BLaER1 treated with 17β-estradiol and CSF1 and Interleukin-3, amounts not matched to agents 10 nM and 100 nM (cell line): ENCODE measurements around the gene PIP4P1.
A peak's percentile ranks its signal among the peaks of the same experiment; 100 is the strongest.

ENCODE experiments used
- H3K27ac ChIP-seq, 11 experiments: shearing (Covaris generic); formaldehyde crosslinking; 2 replicates each; pipeline ENCODE4 v1.8.1; 2022
- H3K27me3 ChIP-seq, 11 experiments: shearing (Covaris generic); formaldehyde crosslinking; 2 replicates each; pipeline ENCODE4 v1.8.1; 2022
- H3K36me3 ChIP-seq, 11 experiments: shearing (Covaris generic); formaldehyde crosslinking; 2 replicates each; pipeline ENCODE4 v1.8.1; 2022
- H3K4me1 ChIP-seq, 10 experiments: shearing (Covaris generic); formaldehyde crosslinking; 2 replicates each; pipeline ENCODE4 v1.8.1; 2022
- H3K4me2 ChIP-seq, 11 experiments: shearing (Covaris generic); formaldehyde crosslinking; 2 replicates each; pipeline ENCODE4 v1.8.1; 2022
- H3K4me3 ChIP-seq, 10 experiments: shearing (Covaris generic); formaldehyde crosslinking; 2 replicates each; pipeline ENCODE4 v1.8.1; 2022
- H3K9ac ChIP-seq, 11 experiments: shearing (Covaris generic); formaldehyde crosslinking; 2 replicates each; pipeline ENCODE4 v1.8.1; 2022
- H3K9me3 ChIP-seq, 11 experiments: shearing (Covaris generic); formaldehyde crosslinking; replicated peaks in 1 of 11; 2 replicates each; pipeline ENCODE4 v1.8.1; 2022
- H4K20me1 ChIP-seq, 11 experiments: shearing (Covaris generic); formaldehyde crosslinking; 2 replicates each; pipeline ENCODE4 v1.8.1; 2022
- Cebpa-rat ChIP-seq, 11 experiments: shearing (Covaris generic); IDR thresholded peaks; 2 replicates each; pipeline ENCODE4 v1.8.1; 2022

Gene PIP4P1

GRCh38 chr14:20427231-20428009 lies 33.8 kb downstream of the PIP4P1 start:
- H3K4me2 ChIP-seq = peak overlapping the region; percentile 85 to 99 (median 96)
- H3K36me3 ChIP-seq = peaks cover 0 to 19% (median 0%) of the 10 kb centered on the region in 11 experiments; a peak in 8 of 22 replicates
- H3K27ac ChIP-seq = peak overlapping the region; percentile 57 to 100 (median 97); a peak in 21 of 22 replicates
- H3K9me3 ChIP-seq = no peaks in the 10 kb centered on the region
- peaks cover 69 to 89% (median 79%) of the 10 kb centered on the region in 10 experiments for H3K4me1 ChIP-seq
- H3K27me3 ChIP-seq = no peaks in the 10 kb centered on the region
- H3K4me3 ChIP-seq = peak overlapping the region; percentile 28 to 69 (median 57); a peak in 19 of 20 replicates
- no peaks in the 10 kb centered on the region for H4K20me1 ChIP-seq
- no peak for TF ChIP-seq Cebpa-rat (IDR thresholded peaks at IDR 0.05)
- H3K9ac ChIP-seq = peak overlapping the region; percentile 73 to 95 (median 88)

GRCh38 chr14:20424851-20425250 lies 36.4 kb downstream of the PIP4P1 start:
- Histone ChIP-seq H3K9me3 (no peaks in the 10 kb centered on the region), H3K4me1 (peaks cover 49 to 68% (median 59%) of the 10 kb centered on the region in 10 experiments), H4K20me1 (no peaks in the 10 kb centered on the region), H3K27me3 (no peaks in the 10 kb centered on the region), H3K27ac (peak overlapping the region in 7 of 11 experiments; percentile 12 to 62 (median 55); a peak in 11 of 22 replicates), H3K4me2 (peak overlapping the region; percentile 32 to 59 (median 44); a peak in 21 of 22 replicates), H3K9ac (no peak overlapping the region), H3K36me3 (peaks cover 0 to 16% (median 0%) of the 10 kb centered on the region in 11 experiments; a peak in 7 of 22 replicates), H3K4me3 (no peak overlapping the region)
- TF ChIP-seq Cebpa-rat (IDR thresholded peaks at IDR 0.05) = no peak

- Histone ChIP-seq H3K9me3 (no peaks in the 10 kb centered on the region), H3K36me3 (peaks cover 0 to 16% (median 0%) of the 10 kb centered on the region in 11 experiments; a peak in 7 of 22 replicates), H4K20me1 (no peaks in the 10 kb centered on the region), H3K4me1 (peaks cover 43 to 68% (median 59%) of the 10 kb centered on the region in 10 experiments), H3K27me3 (no peaks in the 10 kb centered on the region), H3K9ac (no peak overlapping the region), H3K4me3 (no peak overlapping the region), H3K4me2 (peak overlapping the region in 6 of 11 experiments; percentile 5 to 45 (median 32); a peak in 7 of 22 replicates), H3K27ac (peak overlapping the region in 3 of 11 experiments; percentile 6 to 37 (median 14); a peak in 3 of 22 replicates)
- TF ChIP-seq Cebpa-rat (IDR thresholded peaks at IDR 0.05) = no peak
These were observed 38.3 kb downstream of the PIP4P1 start for GRCh38 chr14:20422886-20423285.

GRCh38 chr14:20421267-20421666 lies 40.0 kb downstream of the PIP4P1 start:
- no peaks in the 10 kb centered on the region for H3K27me3 ChIP-seq
- H3K9ac ChIP-seq = no peak overlapping the region
- H3K4me3 ChIP-seq = no peak overlapping the region
- H3K4me1 ChIP-seq = peaks cover 46 to 75% (median 68%) of the 10 kb centered on the region in 10 experiments
- TF ChIP-seq Cebpa-rat (IDR thresholded peaks at IDR 0.05) = no peak
- H3K27ac ChIP-seq = no peak overlapping the region
- no peaks in the 10 kb centered on the region for H3K9me3 ChIP-seq
- no peak overlapping the region; a peak in 1 of 22 replicates for H3K4me2 ChIP-seq
- peaks cover 0 to 16% (median 0%) of the 10 kb centered on the region in 11 experiments; a peak in 7 of 22 replicates for H3K36me3 ChIP-seq
- H4K20me1 ChIP-seq = no peaks in the 10 kb centered on the region

GRCh38 chr14:20419419-20419818 lies 41.8 kb downstream of the PIP4P1 start:
- H3K4me1 ChIP-seq = peaks cover 46 to 76% (median 69%) of the 10 kb centered on the region in 10 experiments
- H3K36me3 ChIP-seq = peaks cover 0 to 6% (median 0%) of the 10 kb centered on the region in 11 experiments; a peak in 4 of 22 replicates
- H3K9ac ChIP-seq = no peak overlapping the region
- H3K27me3 ChIP-seq = no peaks in the 10 kb centered on the region
- TF ChIP-seq Cebpa-rat (IDR thresholded peaks at IDR 0.05) = no peak
- peak overlapping the region; percentile 32 to 95 (median 86) for H3K4me2 ChIP-seq
- H3K4me3 ChIP-seq = no peak overlapping the region
- H3K9me3 ChIP-seq = no peaks in the 10 kb centered on the region
- H3K27ac ChIP-seq = peak overlapping the region in 6 of 11 experiments; percentile 15 to 54 (median 28); a peak in 10 of 22 replicates
- no peaks in the 10 kb centered on the region for H4K20me1 ChIP-seq

GRCh38 chr14:20418501-20418909 lies 42.7 kb downstream of the PIP4P1 start:
- 0 out of 22 replicates have a peak, but pooled peaks cover 0 to 4% (median 0%) of the 10 kb centered on the region in 11 experiments for H3K36me3 ChIP-seq
- H3K4me1 ChIP-seq = peaks cover 52 to 79% (median 74%) of the 10 kb centered on the region in 10 experiments
- H3K27ac ChIP-seq = peak overlapping the region in 3 of 11 experiments; percentile 21 to 54 (median 39); a peak in 2 of 22 replicates
- H3K4me2 ChIP-seq = peak overlapping the region in 10 of 11 experiments; percentile 32 to 95 (median 88); a peak in 19 of 22 replicates
- no peak overlapping the region for H3K4me3 ChIP-seq
- no peak overlapping the region for H3K9ac ChIP-seq
- no peaks in the 10 kb centered on the region for H3K9me3 ChIP-seq
- no peaks in the 10 kb centered on the region for H4K20me1 ChIP-seq
- H3K27me3 ChIP-seq = no peaks in the 10 kb centered on the region
- no peak for TF ChIP-seq Cebpa-rat (IDR thresholded peaks at IDR 0.05)

GRCh38 chr14:20417250-20418186 lies 43.7 kb downstream of the PIP4P1 start:
- H3K4me3 ChIP-seq = no peak overlapping the region
- H3K36me3 ChIP-seq = no peaks in the 10 kb centered on the region
- no peak for TF ChIP-seq Cebpa-rat (IDR thresholded peaks at IDR 0.05)
- H3K9me3 ChIP-seq = no peaks in the 10 kb centered on the region
- H4K20me1 ChIP-seq = no peaks in the 10 kb centered on the region
- H3K4me1 ChIP-seq = peaks cover 49 to 70% (median 66%) of the 10 kb centered on the region in 10 experiments
- no peaks in the 10 kb centered on the region for H3K27me3 ChIP-seq
- no peak overlapping the region for H3K9ac ChIP-seq
- H3K27ac ChIP-seq = peak overlapping the region in 4 of 11 experiments; percentile 11 to 85 (median 78); a peak in 5 of 22 replicates
- peak overlapping the region in 10 of 11 experiments; percentile 11 to 95 (median 88); a peak in 19 of 22 replicates for H3K4me2 ChIP-seq

- Histone ChIP-seq H4K20me1 (peaks cover 0 to 6% (median 0%) of the 10 kb centered on the region in 11 experiments; a peak in 5 of 22 replicates), H3K27ac (peak overlapping the region; percentile 24 to 85 (median 63); a peak in 21 of 22 replicates), H3K4me2 (peak overlapping the region; percentile 71 to 95 (median 88)), H3K27me3 (no peaks in the 10 kb centered on the region), H3K36me3 (no peaks in the 10 kb centered on the region), H3K4me3 (no peak overlapping the region), H3K9me3 (no peaks in the 10 kb centered on the region), H3K4me1 (peaks cover 58 to 82% (median 76%) of the 10 kb centered on the region in 10 experiments), H3K9ac (peak overlapping the region in 10 of 11 experiments; percentile 24 to 68 (median 43); a peak in 17 of 22 replicates)
- TF ChIP-seq Cebpa-rat (IDR thresholded peaks at IDR 0.05) = no peak
These were observed 45.0 kb downstream of the PIP4P1 start for GRCh38 chr14:20416223-20416622.
